NT2/D1 (cell line): ENCODE data around the gene ZNF678.

Experiments used
- DNase-seq: peaks from one replicate; pipeline ENCODE4 v3.0.0-alpha.2; 2011; ENCODE audit warnings: low read depth, low spot score
- H3K27me3 ChIP-seq: 2 replicates; pipeline ENCODE4 v1.6.0; 2011; ENCODE audit warnings: mild to moderate bottlenecking; ENCODE audit not compliant: insufficient read length, insufficient read depth
- H3K36me3 ChIP-seq: 2 replicates; pipeline ENCODE4 v1.6.1; 2011; ENCODE audit warnings: mild to moderate bottlenecking, low read length, mixed read lengths; ENCODE audit not compliant: insufficient read depth, insufficient read length
- H3K4me1 ChIP-seq: 2 replicates; pipeline ENCODE4 v1.5.1; 2011; ENCODE audit not compliant: insufficient read depth, insufficient read length
- H3K4me3 ChIP-seq: 2 replicates; pipeline ENCODE4 v1.5.1; 2011; ENCODE audit warnings: low read depth; ENCODE audit not compliant: insufficient read length
- H3K9ac ChIP-seq: 2 replicates; pipeline ENCODE4 v1.6.0; 2011; ENCODE audit warnings: low read depth; ENCODE audit not compliant: insufficient read length
- H3K9me3 ChIP-seq: 2 replicates; pipeline ENCODE4 v1.5.1; 2011; ENCODE audit warnings: mild to moderate bottlenecking, low read length; ENCODE audit not compliant: insufficient read depth
- SUZ12 ChIP-seq: IDR thresholded peaks from 2 replicates; pipeline ENCODE4 v1.6.1; 2011; ENCODE audit not compliant: insufficient read length, insufficient read depth; ENCODE audit errors: extremely low read depth
- YY1 ChIP-seq: IDR thresholded peaks from 2 replicates; pipeline ENCODE4 v1.6.1; 2011; ENCODE audit not compliant: insufficient read length, insufficient read depth
- ZNF274 ChIP-seq: IDR thresholded peaks from 2 replicates; pipeline ENCODE4 v1.6.1; 2011; ENCODE audit warnings: mild to moderate bottlenecking, low read depth, low read length

Gene ZNF678

GRCh38 chr1:227562037-227562436 is 1.3 kb upstream of the ZNF678 start:
- TF ChIP-seq SUZ12 (no peak), YY1 (no peak), ZNF274 (no peak)
- peaks cover 5% of the 10 kb centered on the region for H3K36me3 ChIP-seq
- no peak overlapping the region for H3K4me3 ChIP-seq
- no peaks in the 10 kb centered on the region for H3K27me3 ChIP-seq
- H3K9me3 ChIP-seq: peaks cover 8% of the 10 kb centered on the region; the same call in 1 of the 2 replicates
- no peaks in the 10 kb centered on the region for H3K4me1 ChIP-seq
- H3K9ac ChIP-seq: no peak overlapping the region
- DNase-seq: no peak

- Histone ChIP-seq H3K36me3 (peaks cover 5% of the 10 kb centered on the region), H3K9me3 (peaks cover 8% of the 10 kb centered on the region; the same call in 1 of the 2 replicates), H3K4me1 (no peaks in the 10 kb centered on the region), H3K9ac (no peak overlapping the region), H3K4me3 (no peak overlapping the region), H3K27me3 (no peaks in the 10 kb centered on the region)
- DNase-seq: no peak
- no peak for TF ChIP-seq ZNF274
- TF ChIP-seq SUZ12: no peak
- TF ChIP-seq YY1: no peak
Observed at GRCh38 chr1:227562933-227563323, 428 bp upstream of the ZNF678 start.

- Histone ChIP-seq H3K4me1 (no peaks in the 10 kb centered on the region), H3K9me3 (peaks cover 8% of the 10 kb centered on the region; the same call in 1 of the 2 replicates), H3K27me3 (no peaks in the 10 kb centered on the region), H3K36me3 (peaks cover 12% of the 10 kb centered on the region), H3K4me3 (no peak overlapping the region), H3K9ac (no peak overlapping the region)
- no peak for DNase-seq
- no peak for TF ChIP-seq YY1
- TF ChIP-seq SUZ12: no peak
Observed at GRCh38 chr1:227567256-227567655, 3.9 kb downstream of the ZNF678 start.

- no peaks in the 10 kb centered on the region for H3K4me1 ChIP-seq
- H3K9me3 ChIP-seq: 0 out of 2 replicates have a peak, but pooled peaks cover 7% of the 10 kb centered on the region
- no peak overlapping the region for H3K4me3 ChIP-seq
- H3K9ac ChIP-seq: no peak overlapping the region
- TF ChIP-seq ZNF274 (no peak), YY1 (no peak), SUZ12 (no peak)
- no peak for DNase-seq
- H3K36me3 ChIP-seq: peaks cover 14% of the 10 kb centered on the region
- no peaks in the 10 kb centered on the region for H3K27me3 ChIP-seq
Observed at GRCh38 chr1:227568593-227568992, 5.2 kb downstream of the ZNF678 start.

GRCh38 chr1:227572752-227573151 is 9.4 kb downstream of the ZNF678 start:
- H3K4me1 ChIP-seq: no peaks in the 10 kb centered on the region
- peaks cover 9% of the 10 kb centered on the region for H3K36me3 ChIP-seq
- no peak overlapping the region for H3K9ac ChIP-seq
- H3K27me3 ChIP-seq: no peaks in the 10 kb centered on the region
- no peak overlapping the region for H3K4me3 ChIP-seq
- H3K9me3 ChIP-seq: peaks cover 34% of the 10 kb centered on the region
- no peak for DNase-seq
- TF ChIP-seq SUZ12 (no peak), ZNF274 (no peak), YY1 (no peak)

- Histone ChIP-seq H3K9ac (no peak overlapping the region), H3K4me3 (no peak overlapping the region), H3K9me3 (peaks cover 34% of the 10 kb centered on the region), H3K4me1 (no peaks in the 10 kb centered on the region), H3K36me3 (peaks cover 3% of the 10 kb centered on the region), H3K27me3 (no peaks in the 10 kb centered on the region)
- TF ChIP-seq YY1 (no peak), ZNF274 (no peak)
- no peak for DNase-seq
Observed at GRCh38 chr1:227574926-227575325, 11.6 kb downstream of the ZNF678 start.

- H3K9ac ChIP-seq: no peak overlapping the region
- no peak for TF ChIP-seq YY1
- no peak for TF ChIP-seq SUZ12
- no peak for TF ChIP-seq ZNF274
- H3K4me1 ChIP-seq: no peaks in the 10 kb centered on the region
- peaks cover 3% of the 10 kb centered on the region for H3K36me3 ChIP-seq
- H3K27me3 ChIP-seq: no peaks in the 10 kb centered on the region
- no peak for DNase-seq
- H3K9me3 ChIP-seq: peaks cover 34% of the 10 kb centered on the region
- no peak overlapping the region for H3K4me3 ChIP-seq
Observed at GRCh38 chr1:227576189-227576588, 12.8 kb downstream of the ZNF678 start.

- Histone ChIP-seq H3K9me3 (peaks cover 34% of the 10 kb centered on the region), H3K4me1 (no peaks in the 10 kb centered on the region), H3K4me3 (no peak overlapping the region), H3K27me3 (no peaks in the 10 kb centered on the region), H3K36me3 (no peaks in the 10 kb centered on the region), H3K9ac (no peak overlapping the region)
- TF ChIP-seq SUZ12 (no peak), ZNF274 (no peak), YY1 (no peak)
- DNase-seq: no peak
Observed at GRCh38 chr1:227577500-227577899, 14.1 kb downstream of the ZNF678 start.
